Large intestine (tissue), 3 donors: Measurements from ENCODE around the gene MTMR3. TPM values are rescaled to one million over a fixed set of nuclear protein-coding genes. Genes with fewer than 3 reads are reported as not detected.
"Not testable (repeated sequence)": the region's sequence is repeated elsewhere in the genome, so short reads cannot be mapped to it uniquely, and the experiment has no call there.

Experiments
- DNase-seq, 2 donors: peaks; one replicate each; pipeline versions ENCODE4 v3.0.0 to v3.0.0-alpha.2; 2013
- H3K27ac ChIP-seq: one replicate; pipeline ENCODE4 v1.5.1; 2013; ENCODE audit warnings: low read length
- H3K27me3 ChIP-seq: 2 replicates; pipeline ENCODE4 v1.6.1; 2013; ENCODE audit warnings: low read length; ENCODE audit not compliant: control insufficient read depth, insufficient read depth
- H3K36me3 ChIP-seq: 2 replicates; pipeline ENCODE4 v1.6.1; 2013; ENCODE audit warnings: low read length; ENCODE audit not compliant: control insufficient read depth, insufficient read depth
- H3K4me1 ChIP-seq: one replicate; pipeline ENCODE4 v1.6.1; 2013; ENCODE audit warnings: low read length; ENCODE audit not compliant: control insufficient read depth, insufficient read depth
- H3K4me3 ChIP-seq: one replicate; pipeline ENCODE4 v1.5.1; 2013; ENCODE audit warnings: low read length
- H3K9me3 ChIP-seq: one replicate; pipeline ENCODE4 v1.6.1; 2013; ENCODE audit warnings: mild to moderate bottlenecking, low read depth, low read length, moderate library complexity; ENCODE audit not compliant: control insufficient read depth
- WGBS: methylation state at CpG from one replicate; pipeline ENCODE4 v1.1.5; 2013; ENCODE audit warnings: low lambda C conversion rate; ENCODE audit not compliant: insufficient coverage; 5-methylcytosine and 5-hydroxymethylcytosine counted together
- polyA plus RNA-seq: library from polyadenylated mRNA; unstranded; fragments of 120-200 nt; gene quantifications from one replicate; pipeline ENCODE4 v1.2.1, GENCODE V29; 2013

Gene MTMR3
- polyA plus RNA-seq, 1 donor, result 32.2 TPM

DNA sequence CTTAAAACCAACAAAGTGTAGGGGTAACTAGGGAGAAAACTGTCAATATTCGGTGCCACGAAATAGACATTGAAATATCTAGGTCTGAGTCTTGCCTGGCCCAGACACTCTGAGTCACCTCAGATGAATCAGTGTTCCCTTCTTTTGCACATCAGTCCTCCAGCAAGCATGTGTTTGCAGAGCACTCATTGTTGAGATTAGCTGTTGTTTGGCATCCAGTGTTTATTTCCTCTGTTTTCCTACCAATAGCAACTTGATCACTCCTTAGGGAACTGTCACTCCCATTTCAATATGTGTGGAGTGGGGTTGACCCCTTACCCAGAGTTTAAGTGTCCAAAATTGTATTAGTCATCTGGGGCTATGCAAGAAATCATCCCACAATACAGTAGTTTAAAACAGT is 40.2 kb upstream of the MTMR3 start:
- H3K27ac ChIP-seq, result no peak overlapping the region

DNA sequence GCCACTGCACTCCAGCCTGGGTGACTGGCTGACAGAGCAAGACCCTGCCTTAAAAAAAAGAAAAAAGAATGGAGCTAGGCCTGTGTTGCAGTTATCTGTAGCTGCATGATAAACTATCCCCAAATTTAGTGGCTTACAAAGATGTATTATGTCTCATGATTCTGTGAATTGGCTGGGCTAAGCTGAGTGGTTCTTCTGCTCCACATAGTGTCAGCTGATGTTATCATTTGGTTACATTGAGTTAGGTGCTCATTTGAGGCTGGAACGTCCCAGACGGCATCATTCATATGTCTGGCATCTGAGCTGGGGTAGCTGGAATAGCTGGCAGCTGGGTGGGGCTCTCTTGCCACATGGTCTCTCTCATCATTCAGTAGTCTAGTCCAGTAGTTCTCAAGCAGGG is 36.7 kb upstream of the MTMR3 start:
- H3K4me3 ChIP-seq, result no peak overlapping the region
- no peak overlapping the region for H3K27ac ChIP-seq
- H3K9me3 ChIP-seq, result no peaks in the 10 kb centered on the region
- H3K4me1 ChIP-seq, result no peaks in the 10 kb centered on the region
- no peaks in the 10 kb centered on the region for H3K27me3 ChIP-seq
- H3K36me3 ChIP-seq, result no peaks in the 10 kb centered on the region
- no peak for DNase-seq
- no CpG with 5 or more reads among the region's 2 CpGs for WGBS

More for the DNA sequence above, 40.2 kb upstream of the MTMR3 start:
- no peak for DNase-seq
- no peaks in the 10 kb centered on the region for H3K9me3 ChIP-seq
- H3K4me3 ChIP-seq, result no peak overlapping the region
- no peaks in the 10 kb centered on the region for H3K27me3 ChIP-seq
- no peaks in the 10 kb centered on the region for H3K4me1 ChIP-seq
- H3K36me3 ChIP-seq, result no peaks in the 10 kb centered on the region
- WGBS, result no CpG with 5 or more reads among the region's 2 CpGs

DNA sequence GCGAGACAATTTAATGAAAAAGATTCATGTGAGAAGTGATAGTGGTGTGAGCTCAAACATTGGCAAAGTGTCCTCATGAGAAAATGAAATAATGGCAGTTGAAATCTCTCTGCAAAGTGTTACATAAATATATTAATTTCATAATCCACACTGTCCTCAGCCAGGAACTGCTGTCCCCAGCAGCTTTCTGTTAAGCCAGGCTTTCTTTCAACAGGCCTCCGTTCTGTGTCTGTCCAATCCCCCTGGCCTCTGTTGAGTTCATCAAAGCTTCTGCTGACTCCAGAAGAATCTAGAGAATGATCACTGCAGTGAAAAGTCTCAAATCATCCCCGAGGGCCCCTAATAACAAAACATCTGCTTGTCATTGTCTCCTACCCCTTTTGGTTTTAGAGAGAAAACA is 34.9 kb upstream of the MTMR3 start:
- H3K27me3 ChIP-seq, result no peaks in the 10 kb centered on the region
- H3K27ac ChIP-seq, result no peak overlapping the region
- no peak for DNase-seq
- H3K36me3 ChIP-seq, result no peaks in the 10 kb centered on the region
- H3K4me3 ChIP-seq, result no peak overlapping the region
- no CpG with 5 or more reads among the region's 3 CpGs for WGBS
- no peaks in the 10 kb centered on the region for H3K4me1 ChIP-seq
- no peaks in the 10 kb centered on the region for H3K9me3 ChIP-seq

DNA sequence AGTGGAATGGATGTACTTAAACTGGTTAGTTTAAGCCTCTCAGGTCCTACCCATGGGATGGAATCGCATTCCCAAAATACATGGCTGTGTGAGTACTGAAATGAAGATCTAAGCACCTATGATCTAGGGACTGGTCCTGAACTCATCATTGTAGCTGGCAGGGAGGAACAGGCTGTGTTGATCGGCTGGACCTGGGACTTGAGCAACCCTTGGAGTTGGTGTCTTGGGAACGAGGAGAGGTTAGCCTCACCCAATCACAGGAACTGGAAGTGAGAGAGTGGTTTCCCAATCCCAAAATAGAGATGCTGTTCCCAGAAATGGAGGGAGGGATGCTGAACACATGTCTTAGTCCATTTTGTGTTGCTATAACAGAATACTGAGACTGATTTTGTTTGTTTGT is 28.5 kb upstream of the MTMR3 start:
- Histone ChIP-seq H3K36me3 (no peaks in the 10 kb centered on the region), H3K4me1 (no peaks in the 10 kb centered on the region), H3K9me3 (peaks cover 5% of the 10 kb centered on the region), H3K4me3 (no peak overlapping the region), H3K27me3 (peaks cover 2% of the 10 kb centered on the region), H3K27ac (no peak overlapping the region)
- no peak for DNase-seq
- no CpG with 5 or more reads among the region's 3 CpGs for WGBS

DNA sequence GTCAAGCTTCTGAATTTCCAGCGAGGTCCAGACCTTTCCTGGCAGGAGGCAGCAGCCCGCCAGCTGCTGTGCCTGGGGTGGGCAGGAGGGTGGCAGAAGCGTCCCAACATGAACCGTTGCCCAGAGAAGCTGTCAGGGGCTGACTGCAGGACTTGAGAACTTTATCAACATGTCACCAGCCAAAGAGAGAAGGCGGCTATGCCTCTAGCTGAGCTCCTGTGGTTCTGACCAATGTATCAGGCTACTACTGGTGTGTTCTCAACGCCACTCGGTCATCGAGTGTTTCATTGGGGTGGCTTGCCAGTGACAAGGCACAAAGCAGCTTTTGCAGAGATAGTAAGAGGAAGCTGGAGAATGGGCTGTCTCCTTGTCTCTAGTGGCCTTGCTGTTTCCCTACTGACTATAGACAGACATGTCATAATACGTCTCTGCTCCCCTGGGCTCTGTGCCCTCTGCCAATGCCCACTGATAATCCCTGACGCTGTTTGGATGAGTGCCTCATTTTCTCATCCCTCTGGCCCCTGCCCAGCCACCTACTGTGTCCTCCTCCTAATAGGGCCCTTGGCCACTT is 27.3 kb upstream of the MTMR3 start:
- no peak for DNase-seq
- Histone ChIP-seq H3K4me1 (no peaks in the 10 kb centered on the region), H3K27ac (no peak overlapping the region), H3K27me3 (peaks cover 2% of the 10 kb centered on the region), H3K9me3 (peaks cover 5% of the 10 kb centered on the region), H3K4me3 (no peak overlapping the region), H3K36me3 (no peaks in the 10 kb centered on the region)
- no CpG with 5 or more reads among the region's 10 CpGs for WGBS

DNA sequence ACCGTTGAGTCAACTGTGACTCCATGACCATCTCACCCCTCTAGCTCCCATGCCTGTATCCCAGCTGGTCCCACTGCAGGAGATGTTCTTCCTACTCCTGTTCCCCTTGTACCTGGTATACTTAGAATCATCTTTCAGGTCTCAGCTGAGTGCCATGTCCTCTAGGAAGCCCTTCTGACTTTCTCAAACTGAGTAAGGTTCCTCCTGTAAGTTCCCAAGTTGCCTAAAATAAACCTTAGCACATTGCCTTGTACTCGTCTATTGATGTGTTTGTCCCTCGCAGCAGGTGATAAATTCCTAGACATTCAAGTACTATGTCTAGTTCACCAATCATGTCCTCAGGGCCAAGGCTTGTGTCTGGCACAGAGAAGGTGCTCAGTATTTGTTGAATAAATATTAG is 26.5 kb upstream of the MTMR3 start:
- WGBS, result no CpG with 5 or more reads among the region's 3 CpGs
- peaks cover 2% of the 10 kb centered on the region for H3K27me3 ChIP-seq
- no peak overlapping the region for H3K4me3 ChIP-seq
- no peak overlapping the region for H3K27ac ChIP-seq
- H3K4me1 ChIP-seq, result no peaks in the 10 kb centered on the region
- no peaks in the 10 kb centered on the region for H3K36me3 ChIP-seq
- DNase-seq, result no peak
- peaks cover 5% of the 10 kb centered on the region for H3K9me3 ChIP-seq

DNA sequence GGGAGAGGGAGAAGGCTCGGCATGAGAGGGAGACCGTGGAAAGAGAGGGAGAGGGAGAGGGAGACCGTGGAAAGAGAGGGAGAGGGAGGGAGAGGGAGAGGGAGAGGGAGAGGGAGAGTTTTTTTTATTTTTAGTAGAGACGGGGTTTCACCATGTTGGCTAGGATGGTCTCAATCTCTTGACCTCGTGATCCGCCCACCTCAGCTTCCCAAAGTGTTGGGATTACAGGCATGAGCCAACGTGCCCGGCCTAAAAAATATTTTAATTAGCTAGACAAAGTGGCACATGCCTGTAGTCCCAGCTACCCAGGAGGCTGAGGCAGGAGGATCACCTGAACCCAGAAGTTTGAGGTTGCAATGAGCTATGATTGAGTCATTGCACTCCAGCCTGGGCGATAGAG is 23.9 kb upstream of the MTMR3 start:
- H3K27ac ChIP-seq, H3K9me3 ChIP-seq, H3K4me3 ChIP-seq, DNase-seq, H3K36me3 ChIP-seq, H3K27me3 ChIP-seq, H3K4me1 ChIP-seq: not testable (repeated sequence)
- WGBS, result 0% methylated on average over 1 of the region's 9 CpGs

DNA sequence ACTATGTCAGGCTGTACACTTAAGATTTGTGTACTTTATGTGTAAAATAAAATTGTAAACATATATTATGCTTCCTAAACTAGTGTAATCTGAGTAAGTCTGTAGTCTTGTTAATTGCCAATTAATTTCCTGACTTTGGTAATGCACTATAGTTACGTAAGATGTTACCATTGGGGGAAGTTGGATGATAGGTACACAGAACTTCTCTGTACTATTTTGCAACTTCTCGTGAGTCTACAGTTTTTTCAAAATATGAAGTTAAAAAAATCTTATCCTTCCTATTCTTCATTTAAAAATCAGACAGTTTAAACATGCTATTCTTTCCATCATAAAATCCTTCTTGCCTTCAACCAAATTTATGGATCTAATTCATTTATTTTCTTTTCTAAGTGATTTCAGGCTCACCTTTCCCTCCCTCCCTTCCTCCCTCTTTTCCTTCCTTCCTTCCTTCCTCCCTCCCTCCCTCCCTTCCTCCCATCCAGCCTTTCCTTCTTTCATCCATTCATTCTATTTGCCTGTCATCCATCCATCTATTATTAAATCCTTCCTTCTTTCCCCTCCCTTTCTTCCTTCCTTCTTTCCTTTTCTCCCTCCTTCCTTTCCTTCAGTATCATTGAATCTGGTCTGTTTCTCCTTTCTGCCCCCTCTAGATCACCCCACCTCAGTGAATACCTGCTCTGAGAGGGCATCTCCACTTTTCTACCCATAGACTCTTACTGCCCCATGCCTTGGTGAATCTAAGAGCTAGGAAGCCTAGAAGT is 22.8 kb upstream of the MTMR3 start:
- H3K9me3 ChIP-seq, result peaks cover 5% of the 10 kb centered on the region
- no peaks in the 10 kb centered on the region for H3K27me3 ChIP-seq
- H3K4me3 ChIP-seq, result no peak overlapping the region
- no peak overlapping the region for H3K27ac ChIP-seq
- no peak for DNase-seq
- H3K36me3 ChIP-seq, result no peaks in the 10 kb centered on the region
- H3K4me1 ChIP-seq, result no peaks in the 10 kb centered on the region
- WGBS, result 100% methylated on average over 1 of the region's 2 CpGs

DNA sequence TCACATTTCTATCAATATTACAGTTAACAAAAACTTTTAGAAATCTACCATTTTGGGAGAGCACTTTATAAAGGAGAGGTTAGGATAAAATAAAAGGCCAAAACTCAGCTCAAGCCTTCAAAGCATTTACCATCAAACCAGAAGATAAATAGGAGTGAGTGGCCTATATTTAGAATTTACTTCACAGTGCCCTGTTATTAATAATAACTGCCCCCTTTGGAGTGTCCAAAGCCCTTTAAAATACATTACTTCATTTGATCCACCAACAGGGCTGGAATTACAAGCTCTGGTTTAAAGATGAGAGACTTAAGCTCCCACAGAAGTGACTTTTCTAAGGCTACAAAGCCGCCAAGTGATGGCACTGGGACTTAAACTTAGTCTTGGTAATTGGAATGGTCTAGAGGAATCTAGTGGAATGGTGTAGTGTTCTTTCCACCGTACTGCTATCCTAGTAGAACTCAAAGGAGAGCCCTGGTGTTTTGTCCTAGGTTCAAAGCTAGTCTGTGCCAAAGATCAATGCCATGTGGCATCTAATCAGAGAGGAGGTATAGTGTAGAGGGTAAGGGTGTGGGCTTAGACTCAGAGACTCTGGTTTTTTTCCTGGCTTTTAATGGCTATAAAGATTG is 21.2 kb upstream of the MTMR3 start:
- WGBS, result 86% methylated on average over 1 of the region's 2 CpGs

DNA sequence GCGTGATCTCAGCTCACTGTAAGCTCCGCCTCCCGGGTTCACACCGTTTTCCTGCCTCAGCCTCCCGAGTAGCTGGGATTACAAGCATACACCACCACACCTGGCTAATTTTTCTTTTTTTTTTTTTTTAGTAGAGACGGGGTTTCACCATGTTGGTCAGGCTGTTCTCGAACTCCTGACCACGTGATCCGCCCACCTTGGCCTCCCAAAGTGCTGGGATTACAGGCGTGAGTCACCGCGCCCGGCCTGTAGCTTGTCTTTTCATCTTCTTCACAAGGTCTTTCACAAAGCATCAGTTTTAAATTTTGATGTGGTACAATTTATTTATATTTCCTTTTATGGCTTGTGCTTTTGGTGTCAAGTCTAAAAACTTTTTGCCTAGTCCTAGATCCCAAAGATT is 17.4 kb upstream of the MTMR3 start:
- H3K27ac ChIP-seq, H3K4me3 ChIP-seq, H3K9me3 ChIP-seq, H3K4me1 ChIP-seq, H3K27me3 ChIP-seq, DNase-seq, H3K36me3 ChIP-seq: not testable (repeated sequence)
- no CpG with 5 or more reads among the region's 13 CpGs for WGBS

More for the DNA sequence above, 21.2 kb upstream of the MTMR3 start:
- H3K4me3 ChIP-seq, result no peak overlapping the region
- no peaks in the 10 kb centered on the region for H3K4me1 ChIP-seq
- DNase-seq, result no peak
- H3K36me3 ChIP-seq, result no peaks in the 10 kb centered on the region
- H3K9me3 ChIP-seq, result peaks cover 5% of the 10 kb centered on the region
- no peaks in the 10 kb centered on the region for H3K27me3 ChIP-seq
- H3K27ac ChIP-seq, result no peak overlapping the region

DNA sequence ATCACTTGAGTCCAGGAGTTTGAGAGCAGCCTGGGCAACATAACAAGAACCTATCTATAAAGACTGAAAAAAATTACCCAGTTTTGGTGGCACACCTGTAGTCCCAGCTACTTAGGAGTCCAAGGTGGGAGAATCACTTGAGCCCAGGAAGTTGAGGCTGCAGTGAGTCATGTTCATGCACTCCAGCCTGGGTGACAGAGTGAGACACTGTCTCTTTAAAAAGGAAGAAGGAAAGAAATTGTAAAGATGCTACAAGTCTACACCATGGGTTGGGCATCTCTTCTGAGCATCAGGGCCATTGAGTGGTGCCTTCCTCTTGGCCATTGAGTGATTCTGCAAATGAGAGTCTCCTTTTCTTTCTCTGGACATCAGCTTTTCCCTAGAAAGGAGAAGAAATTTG is 15.7 kb upstream of the MTMR3 start:
- Histone ChIP-seq H3K36me3 (no peaks in the 10 kb centered on the region), H3K27ac (no peak overlapping the region), H3K4me1 (peaks cover 8% of the 10 kb centered on the region), H3K27me3 (no peaks in the 10 kb centered on the region), H3K9me3 (no peaks in the 10 kb centered on the region), H3K4me3 (no peak overlapping the region)
- no peak for DNase-seq
